AG04449 (cell line): ENCODE data around the gene PGRMC2.

Source experiments
- CTCF ChIA-PET: fragments of 350-600 bp; formaldehyde crosslinking; extraction: SDS; loops from one replicate; lab custom pipeline; 2021; ENCODE audit warnings: antibody characterized with exemption; lab: Yijun Ruan, JAX
- POLR2A ChIA-PET: fragments of 400-600, 350-600 bp; formaldehyde crosslinking; extraction: SDS; loops from one replicate; lab custom pipeline; 2020; ENCODE audit warnings: antibody characterized with exemption, inconsistent platforms; lab: Yijun Ruan, JAX
- DNase-seq: peaks from one replicate; pipeline ENCODE4 v3.0.0-alpha.2; 2010; ENCODE audit warnings: low read depth, low spot score
- H3K4me3 ChIP-seq: 2 replicates; pipeline ENCODE4 v1.5.1; 2011; ENCODE audit warnings: low read depth, mild to moderate bottlenecking, control low read depth, low read length
- TF ChIP-seq, protein P1 (sequence below): IDR thresholded peaks from one replicate; pipeline ENCODE4 v1.5.1; 2011; ENCODE audit warnings: mild to moderate bottlenecking, moderate library complexity, low read length, control low read depth, inconsistent platforms; ENCODE audit not compliant: insufficient read depth; ENCODE audit errors: missing control alignments

PGRMC2 gene

DNA sequence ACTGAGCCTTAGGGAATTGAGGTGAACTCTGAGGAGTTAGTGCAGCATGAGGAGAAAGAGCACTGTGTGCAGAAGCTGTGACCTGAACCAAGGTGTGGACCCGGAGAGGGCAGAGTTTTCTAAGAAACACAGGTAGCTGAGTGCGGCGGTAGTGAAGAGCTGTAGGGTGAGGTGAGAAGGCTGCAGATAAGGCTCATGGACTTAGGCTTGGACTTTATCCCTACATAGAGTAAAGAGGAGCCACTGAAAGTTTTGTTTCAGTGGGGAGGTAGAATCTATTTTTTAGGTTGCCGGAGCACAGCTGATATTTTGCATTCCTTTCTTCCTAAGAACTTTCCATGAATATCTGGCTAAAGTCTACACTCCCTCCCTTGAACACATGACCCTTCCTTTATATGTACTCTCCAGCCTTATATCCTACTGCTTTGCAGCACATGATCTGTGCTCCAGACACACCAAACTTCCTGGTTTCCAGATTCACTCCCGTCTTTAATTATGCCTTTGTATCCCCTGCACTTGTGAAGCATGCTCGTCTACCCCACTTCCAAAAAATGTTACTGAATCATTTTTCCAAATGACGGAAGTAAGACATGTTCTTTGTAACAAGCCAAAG is 10.6 kb upstream of the PGRMC2 start:
- DNase-seq, result no peak
- TF ChIP-seq, protein P1, sequence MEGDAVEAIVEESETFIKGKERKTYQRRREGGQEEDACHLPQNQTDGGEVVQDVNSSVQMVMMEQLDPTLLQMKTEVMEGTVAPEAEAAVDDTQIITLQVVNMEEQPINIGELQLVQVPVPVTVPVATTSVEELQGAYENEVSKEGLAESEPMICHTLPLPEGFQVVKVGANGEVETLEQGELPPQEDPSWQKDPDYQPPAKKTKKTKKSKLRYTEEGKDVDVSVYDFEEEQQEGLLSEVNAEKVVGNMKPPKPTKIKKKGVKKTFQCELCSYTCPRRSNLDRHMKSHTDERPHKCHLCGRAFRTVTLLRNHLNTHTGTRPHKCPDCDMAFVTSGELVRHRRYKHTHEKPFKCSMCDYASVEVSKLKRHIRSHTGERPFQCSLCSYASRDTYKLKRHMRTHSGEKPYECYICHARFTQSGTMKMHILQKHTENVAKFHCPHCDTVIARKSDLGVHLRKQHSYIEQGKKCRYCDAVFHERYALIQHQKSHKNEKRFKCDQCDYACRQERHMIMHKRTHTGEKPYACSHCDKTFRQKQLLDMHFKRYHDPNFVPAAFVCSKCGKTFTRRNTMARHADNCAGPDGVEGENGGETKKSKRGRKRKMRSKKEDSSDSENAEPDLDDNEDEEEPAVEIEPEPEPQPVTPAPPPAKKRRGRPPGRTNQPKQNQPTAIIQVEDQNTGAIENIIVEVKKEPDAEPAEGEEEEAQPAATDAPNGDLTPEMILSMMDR, result no peak
- CTCF ChIA-PET, result interaction anchor here (0.6 kb wide), 1 partner anchor 96 kb away, joined by 3 read pairs; no protein-coding TSS in a partner anchor
- H3K4me3 ChIP-seq, result no peak overlapping the region
- POLR2A ChIA-PET, result interaction anchor here (0.6 kb wide), 1 partner anchor 8 kb away, joined by 3 read pairs; no protein-coding TSS in a partner anchor

DNA sequence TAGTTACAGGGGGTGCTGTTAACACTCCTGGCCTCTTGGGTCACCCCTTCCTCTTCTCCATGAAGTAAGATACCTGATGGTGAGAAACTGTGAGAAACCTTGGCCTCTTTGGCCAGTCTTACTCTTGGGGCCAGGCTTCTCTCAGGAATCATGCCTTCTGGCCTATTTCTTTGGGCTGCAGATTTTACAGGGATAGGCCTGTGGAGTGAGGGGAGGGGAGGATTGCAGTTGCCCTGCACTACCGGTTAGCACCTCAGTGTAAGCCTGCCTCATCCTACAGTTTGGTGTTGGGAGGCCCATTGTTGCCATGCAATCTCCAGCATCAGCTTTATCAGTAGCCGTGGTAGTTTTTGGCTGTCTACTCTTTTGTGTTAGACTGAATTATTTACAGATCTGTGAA is 7.6 kb upstream of the PGRMC2 start:
- TF ChIP-seq, protein P1, result no peak

DNA sequence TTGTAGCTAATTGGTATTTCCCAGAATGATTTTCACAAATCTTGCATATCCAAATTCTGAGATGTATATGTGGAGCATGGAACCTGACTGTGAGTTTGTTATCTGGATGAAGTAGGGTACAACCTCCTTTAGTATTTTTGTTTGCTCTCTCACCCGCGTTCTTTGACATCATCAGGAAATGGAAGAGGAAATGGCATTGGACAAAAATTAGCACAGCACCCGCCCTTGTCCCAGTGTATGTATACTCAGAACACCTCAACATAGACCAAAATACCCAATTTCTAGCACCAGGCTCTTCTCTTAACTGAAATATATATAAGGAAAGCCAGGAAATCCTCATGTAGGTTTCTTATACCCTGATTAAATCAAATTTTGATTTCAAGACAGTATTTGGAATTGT is 6.9 kb upstream of the PGRMC2 start:
- TF ChIP-seq, protein P1, result no peak
- CTCF ChIA-PET, result no interaction called here
- no peak for DNase-seq
- no peak overlapping the region for H3K4me3 ChIP-seq
- POLR2A ChIA-PET, result no interaction called here

More for the DNA sequence above, 7.6 kb upstream of the PGRMC2 start:
- POLR2A ChIA-PET, result no interaction called here
- CTCF ChIA-PET, result no interaction called here
- DNase-seq, result no peak
- H3K4me3 ChIP-seq, result no peak overlapping the region

DNA sequence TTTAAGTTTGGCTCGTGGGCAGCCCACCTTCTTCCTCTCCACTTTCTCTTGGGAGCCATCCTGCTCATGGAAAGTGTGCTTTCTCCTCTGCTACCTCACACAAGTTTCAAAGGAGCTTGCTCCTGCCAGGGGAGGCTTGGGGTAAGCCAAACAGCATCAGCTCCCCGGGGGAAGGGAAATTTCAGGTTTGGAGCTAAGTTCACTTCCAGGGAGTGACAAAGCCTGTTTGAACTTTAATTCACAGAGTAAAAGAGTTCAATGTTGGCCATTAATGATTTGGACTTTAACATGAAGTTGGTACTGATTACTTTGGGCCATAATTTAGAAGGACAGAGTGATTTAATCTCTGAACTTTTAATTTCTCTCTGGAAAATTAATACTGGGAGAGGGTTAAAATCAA is 4.7 kb upstream of the PGRMC2 start:
- no peak for DNase-seq
- CTCF ChIA-PET, result interaction anchor here (0.7 to 1.2 kb wide), 2 partner anchors 67 to 244 kb away, joined by 3 read pairs; no protein-coding TSS in a partner anchor
- TF ChIP-seq, protein P1, result no peak
- H3K4me3 ChIP-seq, result no peak overlapping the region
- POLR2A ChIA-PET, result no interaction called here

DNA sequence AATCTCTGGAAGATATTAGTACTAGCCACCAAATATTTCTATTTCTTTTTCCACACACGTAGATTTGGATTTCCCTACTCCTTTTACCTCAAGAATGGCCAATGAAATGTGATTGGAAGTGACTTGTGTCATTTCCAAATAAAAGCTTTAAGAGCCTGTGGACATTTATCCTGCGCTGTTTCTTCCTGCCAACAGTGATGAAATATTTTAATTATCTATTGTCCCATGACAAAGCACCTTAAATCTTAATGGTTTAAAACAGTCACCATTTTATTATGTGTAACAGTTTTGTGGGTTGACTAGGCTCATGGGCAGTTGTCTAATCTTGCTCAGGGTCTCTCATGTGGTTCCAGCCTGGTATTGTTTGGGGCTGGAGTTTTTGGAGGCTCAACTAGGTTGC is 3.5 kb upstream of the PGRMC2 start:
- ChIA-PET POLR2A (interaction anchor here (2.3 kb wide), 1 partner anchor 30 kb away, joined by 8 read pairs; no protein-coding TSS in a partner anchor), CTCF (interaction anchor here (1.0 to 1.2 kb wide), 2 partner anchors 66 to 136 kb away, joined by 3 read pairs; no protein-coding TSS in a partner anchor)
- TF ChIP-seq, protein P1, result no peak
- no peak overlapping the region for H3K4me3 ChIP-seq
- DNase-seq, result no peak

DNA sequence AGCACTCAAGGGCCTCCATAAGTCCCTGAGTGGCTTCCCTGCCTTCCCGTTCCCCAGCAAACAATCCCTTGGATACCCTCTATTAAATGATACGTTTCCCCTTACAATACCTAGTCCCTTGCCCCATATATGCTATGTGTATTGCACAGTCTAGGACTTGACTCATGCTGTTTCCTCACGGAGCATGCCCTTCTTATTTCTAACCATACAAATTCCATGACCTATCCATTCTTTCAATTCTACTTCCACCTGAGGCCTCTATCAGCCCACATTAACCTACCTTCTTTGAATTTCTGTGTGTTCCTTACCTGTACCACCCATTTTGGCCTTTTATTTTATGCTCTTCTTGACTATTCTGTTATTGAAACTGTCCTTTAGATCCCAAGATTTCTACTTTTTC is 2.9 kb upstream of the PGRMC2 start:
- CTCF ChIA-PET, result interaction anchor here (1.0 to 1.9 kb wide), 3 partner anchors 30 to 164 kb away, joined by 3 to 5 read pairs (median 3); no protein-coding TSS in a partner anchor
- POLR2A ChIA-PET, result interaction anchor here (2.3 kb wide), 1 partner anchor 31 kb away, joined by 8 read pairs; no protein-coding TSS in a partner anchor
- TF ChIP-seq, protein P1, result no peak

More for the DNA sequence above, 2.9 kb upstream of the PGRMC2 start:
- H3K4me3 ChIP-seq, result no peak overlapping the region
- no peak for DNase-seq
